Measurements from ENCODE around the gene ACIN1. TPM values are rescaled to one million over a fixed set of nuclear protein-coding genes. Genes with fewer than 3 reads are reported as not detected.

Gene ACIN1
- total RNA-seq, 1 donor from 2014 or later = 263 TPM

- Mint-ChIP-seq H3K27ac (peak overlapping the region; percentile 50), H3K4me3 (peak overlapping the region; percentile 22), H3K9me3 (no peaks in the 10 kb centered on the region), H3K27me3 (no peaks in the 10 kb centered on the region), H3K36me3 (ENCODE audit: low read depth) (peaks cover 79% of the 10 kb centered on the region), H3K4me1 (peaks cover 36% of the 10 kb centered on the region)
- ChIA-PET POLR2A (interaction anchor here (0.5 to 2.0 kb wide), 5 partner anchors 9 to 232 kb away, joined by 4 to 14 read pairs (median 5); partner anchors contain the start of genes ACIN1 and C14orf119), CTCF (interaction anchor here (0.6 to 2.2 kb wide), 43 partner anchors 8 to 512 kb away, joined by 3 to 36 read pairs (median 4); partner anchors contain the start of genes ACIN1, AJUBA, C14orf119 and CDH24)
- TF ChIP-seq CTCF (IDR thresholded peaks at IDR 0.05) = peak; percentile 79
- DNase-seq (no peak), ATAC-seq (ENCODE audit: low read depth) (peak; percentile 85)
- intact Hi-C loops (cut with micrococcal nuclease) = loop anchor here (1.0 to 5.0 kb wide), 5 partner anchors 11 to 312 kb away; partner anchors contain the start of genes PPP1R3E and PSMB5
These were observed 26.0 kb downstream of the ACIN1 start for GRCh38 chr14:23068789-23069412.

GRCh38 chr14:23067847-23068788 lies 26.8 kb downstream of the ACIN1 start:
- ATAC-seq (ENCODE audit: low read depth) (no peak), DNase-seq (no peak)
- H3K4me1 Mint-ChIP-seq = peaks cover 36% of the 10 kb centered on the region
- TF ChIP-seq CTCF (IDR thresholded peaks at IDR 0.05) = no peak
- ChIA-PET POLR2A (interaction anchor here (0.5 to 2.0 kb wide), 5 partner anchors 9 to 233 kb away, joined by 4 to 14 read pairs (median 5); partner anchors contain the start of genes ACIN1 and C14orf119), CTCF (interaction anchor here (0.6 to 2.2 kb wide), 43 partner anchors 8 to 512 kb away, joined by 3 to 36 read pairs (median 4); partner anchors contain the start of genes ACIN1, AJUBA, C14orf119 and CDH24)
- intact Hi-C loops (cut with micrococcal nuclease) = loop anchor here (2.0 to 5.0 kb wide), 4 partner anchors 33 to 313 kb away; partner anchors contain the start of genes PPP1R3E and PSMB5
- H3K27me3 Mint-ChIP-seq = no peaks in the 10 kb centered on the region
- peaks cover 80% of the 10 kb centered on the region for H3K36me3 Mint-ChIP-seq (ENCODE audit: low read depth)
- H3K4me3 Mint-ChIP-seq = no peak overlapping the region
- H3K27ac Mint-ChIP-seq = peak overlapping the region; percentile 50
- no peaks in the 10 kb centered on the region for H3K9me3 Mint-ChIP-seq

- H3K4me3 Mint-ChIP-seq = no peak overlapping the region
- ATAC-seq (ENCODE audit: low read depth) (no peak), DNase-seq (no peak)
- intact Hi-C loops (cut with micrococcal nuclease) = loop anchor here (5.0 kb wide), 1 partner anchor 235 kb away; the partner anchor contains the start of gene PPP1R3E
- peaks cover 80% of the 10 kb centered on the region for H3K36me3 Mint-ChIP-seq (ENCODE audit: low read depth)
- no peak overlapping the region for H3K27ac Mint-ChIP-seq
- ChIA-PET CTCF (interaction anchor here (0.7 to 2.2 kb wide), 7 partner anchors 9 to 313 kb away, joined by 3 to 36 read pairs (median 5); partner anchors contain the start of genes ACIN1, C14orf119 and CDH24), POLR2A (interaction anchor here (0.5 to 2.0 kb wide), 2 partner anchors 27 to 242 kb away, joined by 5 to 14 read pairs; partner anchors contain the start of genes ACIN1 and C14orf119)
- no peak for TF ChIP-seq CTCF (IDR thresholded peaks at IDR 0.05)
- no peaks in the 10 kb centered on the region for H3K27me3 Mint-ChIP-seq
- H3K9me3 Mint-ChIP-seq = no peaks in the 10 kb centered on the region
- H3K4me1 Mint-ChIP-seq = peaks cover 33% of the 10 kb centered on the region
These were observed 27.8 kb downstream of the ACIN1 start for GRCh38 chr14:23066855-23067744.

GRCh38 chr14:23066368-23066767 lies 28.6 kb downstream of the ACIN1 start:
- intact Hi-C loops (cut with micrococcal nuclease) = loop anchor here (5.0 kb wide), 1 partner anchor 236 kb away; the partner anchor contains the start of gene PPP1R3E
- TF ChIP-seq CTCF (IDR thresholded peaks at IDR 0.05) = no peak
- POLR2A ChIA-PET = interaction anchor here (1.2 kb wide), 1 partner anchor 28 kb away, joined by 4 read pairs; no protein-coding TSS in a partner anchor
- no peak for ATAC-seq (ENCODE audit: low read depth)
- CTCF ChIA-PET = interaction anchor here (1.0 to 2.1 kb wide), 4 partner anchors 9 to 105 kb away, joined by 3 to 5 read pairs (median 4); partner anchors contain the start of gene CDH24
- Mint-ChIP-seq H3K27ac (no peak overlapping the region), H3K4me1 (peaks cover 27% of the 10 kb centered on the region), H3K36me3 (ENCODE audit: low read depth) (peaks cover 78% of the 10 kb centered on the region), H3K9me3 (no peaks in the 10 kb centered on the region), H3K27me3 (no peaks in the 10 kb centered on the region), H3K4me3 (no peak overlapping the region)
- DNase-seq = no peak

Data from activated B cell treated with CpG ODN at 0.5 μM for 24 hours (primary cell).